ENCODE results near the gene ITPR2.

ITPR2 gene

DNA sequence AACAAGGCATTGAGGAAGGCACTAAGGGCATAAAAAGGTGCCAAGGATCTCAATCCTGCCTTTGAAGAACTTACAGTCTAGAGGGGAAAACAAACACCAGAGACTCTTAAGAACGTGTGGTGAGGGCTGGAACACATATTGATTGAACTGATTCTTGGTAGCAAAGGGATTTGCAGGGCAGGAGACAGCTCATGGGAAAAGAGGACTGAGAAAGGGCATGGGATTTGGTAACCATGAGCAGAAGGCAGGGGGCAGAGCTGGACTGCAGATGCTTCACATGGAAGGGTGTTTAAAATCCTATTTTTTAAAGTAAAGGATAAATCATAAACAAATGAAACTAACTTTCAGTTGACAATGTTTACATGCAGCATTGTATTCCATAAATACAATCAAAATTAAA is 203.1 kb downstream of the ITPR2 start:
- H3K4me1 ChIP-seq (ENCODE audit: insufficient read depth, low read length): peaks cover 11% of the 10 kb centered on the region
- no peaks in the 10 kb centered on the region for H3K9me3 ChIP-seq (ENCODE audit: control insufficient read depth, insufficient read depth, low read length)
- H3K36me3 ChIP-seq (ENCODE audit: insufficient read depth, low read length): peaks cover 16% of the 10 kb centered on the region; the same call in 1 of the 2 replicates
- H3K9ac ChIP-seq (ENCODE audit: low read depth, low read length): no peak overlapping the region

- Histone ChIP-seq H3K9me3 (ENCODE audit: control insufficient read depth, insufficient read depth, low read length) (no peaks in the 10 kb centered on the region), H3K36me3 (ENCODE audit: insufficient read depth, low read length) (peaks cover 16% of the 10 kb centered on the region; the same call in 1 of the 2 replicates), H3K4me1 (ENCODE audit: insufficient read depth, low read length) (peaks cover under 1% of the 10 kb centered on the region; the same call in 1 of the 2 replicates), H3K9ac (ENCODE audit: low read depth, low read length) (no peak overlapping the region)
Measured at GRCh38 chr12:26628234-26628633, 204.8 kb downstream of the ITPR2 start.

DNA sequence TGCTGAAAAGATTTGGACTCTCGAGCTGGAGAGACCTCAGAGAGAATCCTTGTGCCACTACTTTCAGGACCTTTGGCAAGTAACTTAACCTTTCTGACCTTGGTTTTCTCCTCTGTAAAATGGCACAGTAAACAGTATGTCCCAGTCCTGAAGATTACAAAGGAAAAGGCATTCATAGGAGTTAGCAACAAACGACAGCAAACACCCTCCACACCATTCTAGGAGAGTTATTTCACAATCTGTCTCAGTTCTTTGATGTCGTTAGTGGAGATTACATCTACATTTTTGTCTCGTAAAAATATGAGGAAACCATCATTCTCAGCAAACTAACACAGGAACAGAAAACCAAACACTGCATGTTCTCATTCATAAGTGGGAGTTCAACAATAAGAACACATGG is 205.7 kb downstream of the ITPR2 start:
- no peaks in the 10 kb centered on the region for H3K4me1 ChIP-seq (ENCODE audit: insufficient read depth, low read length)
- no peak overlapping the region for H3K9ac ChIP-seq (ENCODE audit: low read depth, low read length)
- H3K9me3 ChIP-seq (ENCODE audit: control insufficient read depth, insufficient read depth, low read length): no peaks in the 10 kb centered on the region
- peaks cover 19% of the 10 kb centered on the region; the same call in 1 of the 2 replicates for H3K36me3 ChIP-seq (ENCODE audit: insufficient read depth, low read length)

DNA sequence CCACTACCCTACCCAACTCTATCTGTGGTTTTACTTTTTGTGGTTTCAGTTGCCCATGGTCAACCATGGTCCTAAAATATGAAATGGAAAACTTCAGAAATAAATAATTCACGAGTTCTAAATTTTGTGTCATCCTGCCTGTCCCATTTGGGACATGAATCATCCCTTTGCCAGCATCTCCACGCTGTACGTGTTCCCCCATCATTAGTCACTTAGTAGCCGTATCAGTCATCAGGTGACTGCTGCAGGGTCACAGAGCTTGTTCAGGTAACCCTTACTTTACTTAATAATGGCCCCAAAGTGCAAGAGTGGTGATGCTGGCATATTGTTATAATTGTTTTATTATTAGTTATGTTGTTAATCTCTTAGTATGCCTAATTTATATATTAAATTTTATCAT is 209.9 kb downstream of the ITPR2 start:
- H3K36me3 ChIP-seq (ENCODE audit: insufficient read depth, low read length): peaks cover 20% of the 10 kb centered on the region; the same call in 1 of the 2 replicates
- H3K9ac ChIP-seq (ENCODE audit: low read depth, low read length): no peak overlapping the region
- no peaks in the 10 kb centered on the region for H3K4me1 ChIP-seq (ENCODE audit: insufficient read depth, low read length)
- H3K9me3 ChIP-seq (ENCODE audit: control insufficient read depth, insufficient read depth, low read length): no peaks in the 10 kb centered on the region

GRCh38 chr12:26622601-26623000 is 210.4 kb downstream of the ITPR2 start:
- no peaks in the 10 kb centered on the region for H3K9me3 ChIP-seq (ENCODE audit: control insufficient read depth, insufficient read depth, low read length)
- H3K36me3 ChIP-seq (ENCODE audit: insufficient read depth, low read length): peaks cover 16% of the 10 kb centered on the region; the same call in 1 of the 2 replicates
- no peaks in the 10 kb centered on the region for H3K4me1 ChIP-seq (ENCODE audit: insufficient read depth, low read length)
- H3K9ac ChIP-seq (ENCODE audit: low read depth, low read length): no peak overlapping the region

- Histone ChIP-seq H3K4me1 (ENCODE audit: insufficient read depth, low read length) (no peaks in the 10 kb centered on the region), H3K9me3 (ENCODE audit: control insufficient read depth, insufficient read depth, low read length) (no peaks in the 10 kb centered on the region), H3K36me3 (ENCODE audit: insufficient read depth, low read length) (peaks cover 14% of the 10 kb centered on the region; the same call in 1 of the 2 replicates), H3K9ac (ENCODE audit: low read depth, low read length) (no peak overlapping the region)
Measured at GRCh38 chr12:26621932-26622331, 211.1 kb downstream of the ITPR2 start.

GRCh38 chr12:26620907-26621306 is 212.1 kb downstream of the ITPR2 start:
- Histone ChIP-seq H3K9me3 (ENCODE audit: control insufficient read depth, insufficient read depth, low read length) (no peaks in the 10 kb centered on the region), H3K36me3 (ENCODE audit: insufficient read depth, low read length) (peaks cover 9% of the 10 kb centered on the region; the same call in 1 of the 2 replicates), H3K9ac (ENCODE audit: low read depth, low read length) (no peak overlapping the region), H3K4me1 (ENCODE audit: insufficient read depth, low read length) (no peaks in the 10 kb centered on the region)

GRCh38 chr12:26617513-26617912 is 215.5 kb downstream of the ITPR2 start:
- no peaks in the 10 kb centered on the region for H3K9me3 ChIP-seq (ENCODE audit: control insufficient read depth, insufficient read depth, low read length)
- H3K9ac ChIP-seq (ENCODE audit: low read depth, low read length): no peak overlapping the region
- H3K4me1 ChIP-seq (ENCODE audit: insufficient read depth, low read length): no peaks in the 10 kb centered on the region
- peaks cover 8% of the 10 kb centered on the region; the same call in 1 of the 2 replicates for H3K36me3 ChIP-seq (ENCODE audit: insufficient read depth, low read length)

GRCh38 chr12:26614011-26614616 is 218.9 kb downstream of the ITPR2 start:
- H3K9me3 ChIP-seq (ENCODE audit: control insufficient read depth, insufficient read depth, low read length): no peaks in the 10 kb centered on the region
- H3K9ac ChIP-seq (ENCODE audit: low read depth, low read length): no peak overlapping the region
- H3K36me3 ChIP-seq (ENCODE audit: insufficient read depth, low read length): no peaks in the 10 kb centered on the region
- no peaks in the 10 kb centered on the region for H3K4me1 ChIP-seq (ENCODE audit: insufficient read depth, low read length)

- H3K9me3 ChIP-seq (ENCODE audit: control insufficient read depth, insufficient read depth, low read length): no peaks in the 10 kb centered on the region
- no peaks in the 10 kb centered on the region for H3K4me1 ChIP-seq (ENCODE audit: insufficient read depth, low read length)
- H3K36me3 ChIP-seq (ENCODE audit: insufficient read depth, low read length): no peaks in the 10 kb centered on the region
- no peak overlapping the region for H3K9ac ChIP-seq (ENCODE audit: low read depth, low read length)
Measured at GRCh38 chr12:26612203-26612602, 220.8 kb downstream of the ITPR2 start.

DNA sequence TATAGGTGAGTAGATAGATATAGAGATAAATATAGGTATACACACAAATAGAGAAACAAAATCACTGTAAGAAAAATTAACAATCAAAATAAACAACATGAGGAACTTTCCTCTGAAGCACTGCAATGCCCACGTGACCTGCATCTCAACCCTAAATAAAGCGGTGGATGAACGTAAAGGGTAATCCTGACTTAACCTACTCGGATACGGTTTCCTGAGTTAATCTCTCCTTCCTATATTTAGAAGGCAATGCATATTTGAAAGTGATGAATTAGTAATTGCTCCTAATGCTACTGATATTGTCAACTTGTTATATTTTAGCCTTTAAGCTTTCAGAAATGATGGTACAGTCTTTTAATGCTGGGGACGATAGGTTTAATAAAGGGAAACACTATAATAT is 221.4 kb downstream of the ITPR2 start:
- Histone ChIP-seq H3K4me1 (ENCODE audit: insufficient read depth, low read length) (no peaks in the 10 kb centered on the region), H3K9ac (ENCODE audit: low read depth, low read length) (no peak overlapping the region), H3K36me3 (ENCODE audit: insufficient read depth, low read length) (no peaks in the 10 kb centered on the region), H3K9me3 (ENCODE audit: control insufficient read depth, insufficient read depth, low read length) (no peaks in the 10 kb centered on the region)

- no peaks in the 10 kb centered on the region for H3K4me1 ChIP-seq (ENCODE audit: insufficient read depth, low read length)
- no peaks in the 10 kb centered on the region for H3K9me3 ChIP-seq (ENCODE audit: control insufficient read depth, insufficient read depth, low read length)
- no peaks in the 10 kb centered on the region for H3K36me3 ChIP-seq (ENCODE audit: insufficient read depth, low read length)
- H3K9ac ChIP-seq (ENCODE audit: low read depth, low read length): no peak overlapping the region
Measured at GRCh38 chr12:26610774-26611173, 222.2 kb downstream of the ITPR2 start.

GRCh38 chr12:26609986-26610385 is 223.0 kb downstream of the ITPR2 start:
- Histone ChIP-seq H3K36me3 (ENCODE audit: insufficient read depth, low read length) (no peaks in the 10 kb centered on the region), H3K9me3 (ENCODE audit: control insufficient read depth, insufficient read depth, low read length) (no peaks in the 10 kb centered on the region), H3K4me1 (ENCODE audit: insufficient read depth, low read length) (no peaks in the 10 kb centered on the region), H3K9ac (ENCODE audit: low read depth, low read length) (no peak overlapping the region)

DNA sequence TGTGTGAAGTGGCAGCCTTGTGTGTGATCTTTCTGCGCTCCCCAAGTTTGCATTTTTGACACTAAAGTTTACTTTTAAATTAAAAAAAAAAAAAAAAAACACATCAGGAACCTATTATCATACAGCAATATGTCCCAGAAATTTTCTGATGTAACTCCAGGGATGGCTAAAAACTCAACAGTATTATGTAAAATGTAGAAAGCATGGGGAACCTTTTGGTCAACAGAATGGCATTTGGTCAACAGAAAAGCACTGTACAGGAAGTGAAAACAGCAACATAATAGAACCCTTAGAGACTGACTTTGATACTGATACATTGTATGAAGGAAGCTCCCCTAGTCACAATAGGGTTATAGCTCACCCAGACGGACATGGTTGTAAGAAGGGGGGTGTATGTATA is 224.3 kb downstream of the ITPR2 start:
- Histone ChIP-seq H3K4me1 (ENCODE audit: insufficient read depth, low read length) (no peaks in the 10 kb centered on the region), H3K9me3 (ENCODE audit: control insufficient read depth, insufficient read depth, low read length) (no peaks in the 10 kb centered on the region), H3K36me3 (ENCODE audit: insufficient read depth, low read length) (no peaks in the 10 kb centered on the region), H3K9ac (ENCODE audit: low read depth, low read length) (no peak overlapping the region)

DNA sequence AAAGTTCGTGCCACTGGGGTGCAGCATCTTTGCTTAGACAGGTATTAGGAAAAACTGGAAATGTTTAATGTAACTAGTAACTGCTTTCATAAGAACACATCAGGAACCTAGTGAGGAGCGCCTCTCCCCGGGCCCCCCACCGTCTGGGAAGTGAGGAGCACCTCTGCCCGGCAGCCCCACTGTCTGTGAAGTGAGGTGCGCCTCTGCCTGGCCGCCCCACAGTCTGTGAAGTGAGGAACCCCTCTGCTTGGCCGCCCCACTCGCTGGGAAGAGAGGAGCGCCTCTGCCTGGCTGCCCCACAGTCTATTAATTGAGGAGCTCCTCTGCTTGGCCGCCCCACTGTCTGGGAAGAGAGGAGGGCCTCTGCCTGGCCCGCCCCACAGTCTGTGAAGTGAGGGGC is 224.7 kb downstream of the ITPR2 start:
- Histone ChIP-seq H3K36me3 (ENCODE audit: insufficient read depth, low read length) (no peaks in the 10 kb centered on the region), H3K4me1 (ENCODE audit: insufficient read depth, low read length) (no peaks in the 10 kb centered on the region)

More for the DNA sequence above, 224.7 kb downstream of the ITPR2 start:
- Histone ChIP-seq H3K9ac (ENCODE audit: low read depth, low read length) (no peak overlapping the region), H3K9me3 (ENCODE audit: control insufficient read depth, insufficient read depth, low read length) (no peaks in the 10 kb centered on the region)
